ENCODE measurements around the gene HSD17B12.

GRCh38 chr11:43786016-43786415, 105.5 kb downstream of the HSD17B12 start:
- TF ChIP-seq POLR2AphosphoS5 (IDR thresholded peaks at IDR 0.05) (no peak), EP300 (conservative IDR thresholded peaks at IDR 0.05; ENCODE audit: poor library complexity, severe bottlenecking) (no peak), SMC3 (conservative IDR thresholded peaks at IDR 0.05; ENCODE audit: poor library complexity) (no peak), CTCF (IDR thresholded peaks at IDR 0.05; ENCODE audit: poor library complexity, severe bottlenecking) (no peak), RAD21 (conservative IDR thresholded peaks at IDR 0.05) (no peak), TAF1 (IDR thresholded peaks at IDR 0.05; ENCODE audit: low read depth) (no peak), REST (IDR thresholded peaks at IDR 0.05; ENCODE audit: borderline replicate concordance) (no peak), EZH2 (IDR thresholded peaks at IDR 0.05; ENCODE audit: borderline replicate concordance, insufficient read depth, low read length, poor library complexity, severe bottlenecking) (no peak), MXI1 (conservative IDR thresholded peaks at IDR 0.05; ENCODE audit: poor library complexity, severe bottlenecking) (no peak)

All from neural cell (in vitro differentiated cells).